ENCODE measurements around the gene TNFAIP2.

- no peak for TF ChIP-seq CTCF (IDR thresholded peaks at IDR 0.05; ENCODE audit: insufficient read depth, low read length, poor library complexity, severe bottlenecking)
- no peak for TF ChIP-seq EZH2phosphoT487 (conservative IDR thresholded peaks at IDR 0.05; ENCODE audit: low read length)
Measured at GRCh38 chr14:103109535-103110441, 13.5 kb upstream of the TNFAIP2 start.

All from SU-DHL-6 (cell line).